Endometrium (tissue), 2 donors: ENCODE measurements around the gene ZDHHC22.

Experiments
- FAIRE-seq: peaks from 2 replicates; lab custom pipeline; 2012; peaks lifted over from hg19 to GRCh38; lab: Jason Lieb, UNC
- donor health status: control.
- donor health status: control.

The ZDHHC22 gene

GRCh38 chr14:77157740-77158139, 16.1 kb upstream of the ZDHHC22 start:
- no peak for FAIRE-seq

GRCh38 chr14:77155083-77155482, 13.5 kb upstream of the ZDHHC22 start:
- no peak for FAIRE-seq

DNA sequence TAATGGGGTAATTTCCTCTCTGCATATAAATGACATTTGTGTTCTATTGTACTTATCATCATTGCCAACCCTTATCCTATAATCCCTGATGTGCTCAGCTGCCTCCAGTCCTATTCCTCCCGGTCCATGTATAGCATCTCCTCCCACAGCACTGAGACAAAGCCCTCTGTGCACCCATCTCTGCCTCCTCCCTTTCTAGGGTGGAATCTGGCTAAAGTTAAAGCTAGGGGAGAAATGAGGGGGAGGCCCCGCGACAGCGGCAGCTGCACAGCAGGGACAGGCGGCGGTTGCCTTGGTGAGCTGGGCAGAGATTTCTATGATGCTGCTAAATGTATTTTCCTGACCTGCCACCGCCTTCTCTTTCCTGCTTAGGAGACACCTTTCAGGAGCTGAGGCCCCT, 12.8 kb upstream of the ZDHHC22 start:
- FAIRE-seq = no peak

- no peak for FAIRE-seq
Measured at GRCh38 chr14:77153802-77154201, 12.2 kb upstream of the ZDHHC22 start.

DNA sequence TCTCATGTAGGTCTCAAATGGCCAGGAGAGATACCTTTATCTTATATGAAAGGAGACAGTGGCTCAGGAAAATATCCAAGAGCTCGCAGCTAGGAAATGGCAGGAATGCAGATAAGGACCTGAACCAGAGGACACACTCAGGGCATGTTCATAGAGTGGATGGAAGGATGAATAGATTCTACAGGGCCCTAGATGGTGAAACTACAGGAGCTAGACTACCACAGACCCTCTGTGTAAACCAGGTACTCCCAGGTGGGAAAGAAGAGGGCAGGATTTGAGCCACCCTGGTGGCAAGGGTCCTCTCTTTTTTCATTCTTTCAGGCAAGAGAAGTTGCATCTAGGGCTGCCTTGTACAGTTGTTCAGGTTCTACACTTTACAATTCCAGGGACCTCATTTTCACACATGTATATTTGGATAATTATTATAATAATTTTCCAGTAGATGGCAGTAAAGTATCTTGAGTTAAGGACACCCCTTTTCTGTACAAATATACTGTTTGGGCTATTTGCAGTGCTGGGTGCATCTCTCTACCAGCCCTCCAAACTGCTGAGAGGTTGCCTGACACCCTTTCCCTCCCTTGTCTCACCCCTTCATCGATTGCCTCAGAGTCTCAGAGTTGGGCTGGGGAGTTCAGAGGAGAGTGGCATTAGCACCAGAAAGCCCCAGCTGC, 10.5 kb upstream of the ZDHHC22 start:
- no peak for FAIRE-seq

DNA sequence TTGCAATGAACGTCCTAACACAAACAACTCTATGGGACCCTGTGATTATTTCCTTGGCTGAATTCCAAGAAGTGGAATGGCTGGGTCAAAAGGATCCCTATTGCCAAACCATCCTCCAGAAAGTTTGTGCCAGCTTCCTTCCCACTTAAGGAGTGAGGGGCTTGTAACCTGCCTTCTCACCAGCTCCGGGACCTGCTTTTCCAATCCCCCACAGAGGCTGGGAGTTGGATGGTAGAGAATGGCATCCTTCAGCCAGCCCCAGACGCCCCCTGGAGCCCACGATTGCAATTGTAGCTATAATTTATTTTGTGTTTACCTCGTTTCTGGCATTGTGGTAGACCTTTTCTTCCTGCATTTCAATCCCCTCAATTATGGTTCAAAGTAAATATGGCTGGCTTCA, 9.7 kb upstream of the ZDHHC22 start:
- no peak for FAIRE-seq

- no peak for FAIRE-seq
Measured at GRCh38 chr14:77148510-77149231, 7.1 kb upstream of the ZDHHC22 start.

DNA sequence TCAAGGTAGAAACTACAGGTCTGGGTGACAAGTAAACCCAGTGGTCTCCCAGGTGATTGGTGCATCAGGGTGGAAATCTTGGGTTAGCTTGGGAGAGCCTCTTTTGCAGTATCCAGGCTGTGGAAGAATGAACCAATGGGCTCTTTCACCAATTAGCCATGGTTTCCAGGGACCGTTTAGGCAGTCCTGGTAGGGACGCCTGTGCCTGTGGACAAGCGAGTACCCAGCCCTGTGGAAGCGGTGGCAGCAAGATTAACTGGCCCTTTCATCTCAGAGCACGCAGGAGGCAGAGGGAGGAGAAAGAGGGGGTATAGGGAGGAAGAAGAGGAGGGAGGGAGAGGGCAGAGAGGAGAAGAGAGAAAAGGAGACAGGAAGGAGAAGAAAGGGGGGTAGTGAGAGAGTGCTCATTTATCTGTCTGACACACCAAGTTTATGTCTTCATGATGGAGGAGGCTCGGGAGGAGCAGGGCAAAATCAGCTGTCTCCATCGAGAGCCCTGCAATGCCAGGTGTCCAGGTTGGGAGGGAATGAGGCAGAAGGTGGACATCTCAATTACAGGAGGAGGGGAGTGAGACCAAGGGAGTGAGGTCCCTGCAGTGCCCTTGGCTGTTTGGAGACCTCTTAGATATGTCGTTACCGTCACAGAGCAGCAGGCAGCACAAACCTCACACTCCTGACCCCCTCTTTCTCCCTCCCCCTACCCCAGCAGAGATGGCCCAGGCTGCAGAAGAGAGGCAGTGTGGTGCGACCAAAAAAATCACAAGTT, 4.6 kb upstream of the ZDHHC22 start:
- FAIRE-seq = no peak

- FAIRE-seq = no peak
Measured at GRCh38 chr14:77144412-77145115, 3.0 kb upstream of the ZDHHC22 start.

DNA sequence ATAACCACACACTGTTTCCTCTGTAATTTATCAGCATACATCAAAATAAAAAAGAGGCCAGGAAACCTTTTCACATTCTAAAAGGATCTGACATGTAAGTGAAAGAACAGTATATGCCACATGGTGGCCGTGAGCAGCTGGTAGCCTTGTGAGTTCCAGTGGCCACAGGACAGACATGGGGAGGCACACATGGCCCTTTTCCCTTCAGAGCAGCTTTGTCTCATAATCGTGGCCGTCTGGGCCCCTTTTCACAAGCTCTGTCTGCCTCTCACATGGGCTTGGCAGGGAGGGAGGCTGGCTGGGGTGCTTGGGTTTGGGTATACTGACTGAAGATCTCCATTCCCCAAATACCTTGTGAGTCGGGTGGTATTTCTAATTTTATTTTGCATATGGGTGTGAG, 1.5 kb upstream of the ZDHHC22 start:
- no peak for FAIRE-seq

DNA sequence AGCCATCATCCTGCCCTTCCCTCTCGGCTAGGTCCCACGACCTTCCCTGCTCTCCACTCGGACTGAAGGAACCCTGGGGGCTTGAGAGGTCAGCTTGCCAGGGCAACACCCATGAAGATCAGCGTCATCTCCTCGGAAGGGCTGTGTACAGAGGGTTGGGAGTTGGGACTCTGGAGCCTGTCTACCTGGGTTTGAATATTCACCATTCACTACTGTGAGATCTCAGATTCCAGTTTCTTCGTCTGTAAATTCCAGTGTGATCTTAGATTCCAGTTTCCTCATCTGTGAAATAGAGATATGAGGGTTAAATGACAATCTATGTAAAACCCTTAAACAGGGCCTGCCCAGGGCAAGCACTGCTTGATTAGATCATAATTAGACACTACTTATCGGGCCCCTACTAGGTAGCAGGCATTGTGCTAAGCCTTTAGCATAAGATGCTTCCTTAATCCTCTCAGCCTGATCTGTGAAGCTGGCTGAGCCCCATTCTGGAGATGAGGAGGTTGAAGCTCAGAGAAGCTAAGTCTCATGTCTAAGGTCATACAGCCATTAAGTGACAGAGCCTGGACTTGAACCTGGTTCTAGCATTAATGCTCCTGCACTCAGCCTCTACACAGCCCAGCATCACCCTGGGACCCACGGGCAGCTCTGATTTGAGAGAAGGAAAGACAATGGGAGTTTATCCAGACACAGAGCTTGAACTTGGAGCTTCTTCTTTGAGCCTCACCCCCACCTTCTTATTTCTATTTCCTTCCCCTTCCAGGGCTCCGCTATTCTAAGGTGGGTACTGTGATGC, 612 bp upstream of the ZDHHC22 start:
- FAIRE-seq = no peak

- no peak for FAIRE-seq
Measured at GRCh38 chr14:77140359-77141213, 1.0 kb downstream of the ZDHHC22 start.

DNA sequence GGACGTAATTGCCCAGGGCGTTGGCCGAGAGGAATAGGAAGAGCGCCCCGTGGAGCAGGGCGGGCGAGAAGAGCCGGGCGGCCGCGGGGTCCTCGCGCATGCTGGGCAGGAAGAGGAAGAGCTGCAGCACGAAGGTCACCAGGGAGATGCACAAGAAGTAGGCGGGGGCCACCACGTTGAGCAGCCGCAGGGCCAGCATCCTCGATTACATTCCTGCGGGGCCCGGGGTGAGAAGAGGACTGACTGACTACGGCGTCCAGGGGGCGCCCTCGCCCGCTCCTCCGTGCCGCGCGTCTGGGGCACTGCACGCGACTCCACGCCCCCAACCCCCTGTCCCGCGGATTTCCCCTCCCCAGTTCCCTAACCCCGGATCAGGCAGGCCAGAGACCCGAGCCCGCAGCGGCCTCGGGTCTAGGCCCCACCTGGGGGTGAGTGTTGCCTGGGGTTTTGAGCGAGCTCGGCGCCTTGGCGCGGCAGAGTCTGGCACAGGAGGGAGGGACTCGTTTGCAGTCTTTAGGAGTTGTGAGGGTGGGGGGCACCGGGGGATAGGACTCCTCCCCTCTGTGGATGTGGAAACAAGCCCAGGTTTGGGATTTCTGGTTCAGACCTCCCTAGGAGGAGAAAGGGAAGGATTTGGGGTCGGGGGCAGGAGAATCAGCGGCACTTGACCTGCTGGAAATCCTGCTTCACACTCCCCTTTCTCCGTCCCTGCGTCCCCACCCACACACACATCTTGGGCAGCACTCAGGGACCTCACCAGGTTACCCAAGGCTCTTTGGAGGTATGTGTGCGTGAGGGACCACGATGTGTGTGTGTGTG, 1.8 kb downstream of the ZDHHC22 start:
- FAIRE-seq = no peak

GRCh38 chr14:77139022-77139421, 2.6 kb downstream of the ZDHHC22 start:
- FAIRE-seq = no peak

- FAIRE-seq = no peak
Measured at GRCh38 chr14:77133720-77134338, 7.8 kb downstream of the ZDHHC22 start.

DNA sequence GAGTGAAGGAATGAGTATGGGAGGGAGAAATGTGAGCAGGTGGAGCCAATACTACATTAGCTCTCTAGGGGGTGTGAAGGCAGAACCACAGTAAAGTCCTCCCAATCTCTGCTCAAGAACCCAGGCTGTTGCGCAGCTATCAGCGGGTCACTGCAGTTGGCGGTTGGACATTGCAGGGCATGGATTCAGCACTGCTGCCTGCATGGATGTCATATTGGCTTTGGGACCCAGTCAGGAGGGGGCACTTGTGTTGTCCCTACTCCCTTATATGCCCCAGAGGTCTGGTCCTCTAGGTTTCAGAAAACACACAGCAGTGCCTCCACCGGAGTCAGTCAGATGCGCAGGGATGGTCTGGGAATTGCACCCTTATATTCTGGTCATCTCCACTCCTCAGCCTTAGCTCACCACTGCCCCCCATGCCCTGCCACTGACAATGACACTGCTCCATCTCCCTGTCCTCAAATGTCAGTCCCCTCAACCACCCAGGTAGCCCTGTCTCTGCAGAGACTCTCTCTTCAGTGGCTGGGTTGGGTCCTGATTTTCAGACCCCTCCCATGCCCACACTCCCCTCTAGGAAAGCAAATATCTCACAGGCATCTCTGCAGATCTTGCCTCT, 9.6 kb downstream of the ZDHHC22 start:
- no peak for FAIRE-seq

DNA sequence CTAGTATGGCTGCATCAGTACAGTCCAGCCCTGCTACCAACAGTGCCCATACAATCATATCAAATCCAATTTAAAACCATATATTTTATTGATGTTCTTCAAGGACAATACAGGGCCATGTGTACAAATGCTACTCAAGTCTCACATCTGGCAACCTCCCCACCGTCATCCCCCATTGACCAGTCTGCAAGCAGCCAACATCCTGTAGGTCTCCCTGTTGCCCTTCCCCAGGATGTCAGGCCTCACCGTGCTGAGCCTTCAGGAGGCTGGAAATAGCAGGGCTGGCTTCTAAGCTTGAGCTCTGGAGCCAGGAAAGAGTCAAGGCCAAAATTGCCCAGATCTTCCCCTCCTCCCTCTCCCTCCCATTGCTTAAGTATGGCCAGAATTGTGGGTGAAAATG, 10.4 kb downstream of the ZDHHC22 start:
- FAIRE-seq = no peak

- no peak for FAIRE-seq
Measured at GRCh38 chr14:77130386-77130785, 11.2 kb downstream of the ZDHHC22 start.

GRCh38 chr14:77128414-77128891, 13.1 kb downstream of the ZDHHC22 start:
- FAIRE-seq = no peak
